ENCODE data around the gene CD164L2. TPM values are rescaled to one million over a fixed set of nuclear protein-coding genes. Genes with fewer than 3 reads are reported as not detected.
"Not testable (repeated sequence)": the region's sequence is repeated elsewhere in the genome, so short reads cannot be mapped to it uniquely, and the experiment has no call there.

CD164L2 gene
- total RNA-seq, 4 donors from 2014 or later = not detected

- peak overlapping the region; percentile 73 to 79 (median 76) for H3K27ac ChIP-seq (replicated peaks in 1 of 4)
- TF ChIP-seq POLR2AphosphoS5 (IDR thresholded peaks at IDR 0.05) (peak in 1 of 2 donors; percentile 18), CTCF (IDR thresholded peaks at IDR 0.05) (no peak)
- peaks cover 31 to 55% (median 53%) of the 10 kb centered on the region in 4 donors for H3K36me3 ChIP-seq
- no peaks in the 10 kb centered on the region for H3K9me3 ChIP-seq
- 56% methylated on average over 4 of the region's 4 CpGs for WGBS
- peaks cover 56 to 61% (median 57%) of the 10 kb centered on the region in 4 donors for H3K4me1 ChIP-seq
- H3K4me3 ChIP-seq = no peak overlapping the region
- H3K27me3 ChIP-seq = no peaks in the 10 kb centered on the region
- intact Hi-C loops (cut with DNase I) = no loop called here
- no peak for DNase-seq (ENCODE audit: extremely low spot score)
Measured at GRCh38 chr1:27406362-27406680, 23.2 kb upstream of the CD164L2 start.

- H3K4me1 ChIP-seq = peaks cover 60 to 66% (median 62%) of the 10 kb centered on the region in 4 donors
- TF ChIP-seq CTCF (IDR thresholded peaks at IDR 0.05) = peak; percentile 14 to 26 (median 16)
- H3K4me3 ChIP-seq; DNase-seq (ENCODE audit: extremely low spot score); H3K27me3 ChIP-seq; intact Hi-C loops (cut with DNase I); H3K9me3 ChIP-seq: not testable (repeated sequence)
- H3K27ac ChIP-seq (replicated peaks in 1 of 4) = peak overlapping the region; percentile 73 to 79 (median 76)
- H3K36me3 ChIP-seq = peaks cover 25 to 50% (median 47%) of the 10 kb centered on the region in 4 donors
- 52% methylated on average over 6 of the region's 18 CpGs for WGBS
Measured at GRCh38 chr1:27405598-27406361, 22.6 kb upstream of the CD164L2 start.

GRCh38 chr1:27405074-27405473 is 21.9 kb upstream of the CD164L2 start:
- TF ChIP-seq EP300 (IDR thresholded peaks at IDR 0.05) (no peak), POLR2AphosphoS5 (IDR thresholded peaks at IDR 0.05) (peak in 1 of 2 donors; percentile 23), CTCF (IDR thresholded peaks at IDR 0.05) (no peak)
- 56% methylated on average over 13 of the region's 13 CpGs for WGBS
- intact Hi-C loops (cut with DNase I) = no loop called here
- no peaks in the 10 kb centered on the region for H3K27me3 ChIP-seq
- no peaks in the 10 kb centered on the region for H3K9me3 ChIP-seq
- peaks cover 18 to 43% (median 40%) of the 10 kb centered on the region in 4 donors for H3K36me3 ChIP-seq
- H3K27ac ChIP-seq (replicated peaks in 1 of 4) = peak overlapping the region; percentile 73 to 79 (median 76)
- H3K4me1 ChIP-seq = peaks cover 64 to 73% (median 68%) of the 10 kb centered on the region in 4 donors
- no peak overlapping the region for H3K4me3 ChIP-seq
- DNase-seq (ENCODE audit: extremely low spot score) = no peak

- Histone ChIP-seq H3K27me3 (no peaks in the 10 kb centered on the region), H3K4me1 (peaks cover 73 to 84% (median 79%) of the 10 kb centered on the region in 4 donors), H3K36me3 (peaks cover 9 to 31% (median 29%) of the 10 kb centered on the region in 4 donors), H3K9me3 (no peaks in the 10 kb centered on the region), H3K27ac (replicated peaks in 1 of 4) (peak overlapping the region; percentile 73 to 79 (median 76)), H3K4me3 (peak overlapping the region in 1 of 4 donors; percentile 7)
- TF ChIP-seq EP300 (IDR thresholded peaks at IDR 0.05) (no peak), CTCF (IDR thresholded peaks at IDR 0.05) (no peak), POLR2AphosphoS5 (IDR thresholded peaks at IDR 0.05) (no peak), POLR2A (IDR thresholded peaks at IDR 0.05; ENCODE audit: low read depth) (no peak)
- no peak for DNase-seq (ENCODE audit: extremely low spot score)
- intact Hi-C loops (cut with DNase I) = loop anchor here (5.0 kb wide), 1 partner anchor 203 kb away; no protein-coding TSS in a partner anchor
Measured at GRCh38 chr1:27403931-27404330, 20.8 kb upstream of the CD164L2 start.
